RWPE2 (cell line): ENCODE results near the gene RNF151.
A peak's percentile ranks its signal among the peaks of the same experiment; 100 is the strongest.

Experiments
- ATAC-seq: fragments of 200-7000 bp; cut with Tn5 transposase; 3 replicates; pipeline ENCODE4 v1.9.1; 2021; ENCODE audit warnings: low read depth
- DNase-seq: peaks from one replicate; pipeline ENCODE4 v3.0.0-alpha.2; 2020; ENCODE audit warnings: low spot score
- H3K27ac ChIP-seq: fragments of 450-650 bp; 2 replicates; pipeline ENCODE4 v1.5.1; 2017; ENCODE audit warnings: mild to moderate bottlenecking; ENCODE audit not compliant: poor library complexity, severe bottlenecking
- H3K27me3 ChIP-seq: fragments of 250-450 bp; sonication (Bioruptor Pico); 2 replicates; pipeline ENCODE4 v1.5.1; 2021; ENCODE audit warnings: mild to moderate bottlenecking, moderate library complexity; ENCODE audit not compliant: insufficient read depth, poor library complexity, severe bottlenecking
- H3K36me3 ChIP-seq: fragments of 250-450 bp; sonication (Bioruptor Pico); 2 replicates; pipeline ENCODE4 v1.5.1; 2020; ENCODE audit warnings: low read depth, mild to moderate bottlenecking, moderate library complexity
- H3K4me1 ChIP-seq: fragments of 250-450 bp; sonication (Bioruptor Pico); 2 replicates; pipeline ENCODE4 v1.5.1; 2021; ENCODE audit warnings: mild to moderate bottlenecking, moderate library complexity; ENCODE audit not compliant: insufficient read depth, poor library complexity, severe bottlenecking
- H3K4me3 ChIP-seq: fragments of 250-450 bp; sonication (Bioruptor Pico); 2 replicates; pipeline ENCODE4 v1.5.1; 2021; ENCODE audit warnings: mild to moderate bottlenecking, moderate library complexity; ENCODE audit not compliant: severe bottlenecking
- H3K9me3 ChIP-seq: fragments of 250-450 bp; sonication (Bioruptor Pico); 2 replicates; pipeline ENCODE4 v1.5.1; 2021; ENCODE audit warnings: mild to moderate bottlenecking, moderate library complexity; ENCODE audit not compliant: severe bottlenecking
- CTCF ChIP-seq: fragments of 450-650 bp; IDR thresholded peaks from one replicate; pipeline ENCODE4 v1.5.1; 2017; ENCODE audit warnings: mild to moderate bottlenecking, moderate library complexity; ENCODE audit not compliant: poor library complexity, severe bottlenecking

Gene RNF151

GRCh38 chr16:1990101-1990350 is 23.4 kb downstream of the RNF151 start:
- H3K27me3 ChIP-seq = peaks cover 5% of the 10 kb centered on the region
- no peak for ATAC-seq
- peaks cover 6% of the 10 kb centered on the region for H3K4me1 ChIP-seq
- DNase-seq = no peak
- peak overlapping the region; percentile 48 for H3K4me3 ChIP-seq
- no peaks in the 10 kb centered on the region for H3K9me3 ChIP-seq
- peaks cover 17% of the 10 kb centered on the region for H3K36me3 ChIP-seq
- TF ChIP-seq CTCF = no peak
- no peak overlapping the region for H3K27ac ChIP-seq

- Histone ChIP-seq H3K4me3 (peak overlapping the region; percentile 48), H3K27ac (no peak overlapping the region), H3K36me3 (peaks cover 12% of the 10 kb centered on the region), H3K4me1 (peaks cover 2% of the 10 kb centered on the region), H3K9me3 (no peaks in the 10 kb centered on the region), H3K27me3 (peaks cover 5% of the 10 kb centered on the region)
- no peak for ATAC-seq
- no peak for DNase-seq
- TF ChIP-seq CTCF = no peak
Observed at GRCh38 chr16:1990351-1991134, 23.9 kb downstream of the RNF151 start.

GRCh38 chr16:1991135-1991551 is 24.5 kb downstream of the RNF151 start:
- Histone ChIP-seq H3K9me3 (no peaks in the 10 kb centered on the region), H3K27me3 (peaks cover 5% of the 10 kb centered on the region), H3K4me3 (no peak overlapping the region), H3K4me1 (peaks cover 2% of the 10 kb centered on the region), H3K36me3 (peaks cover 6% of the 10 kb centered on the region), H3K27ac (no peak overlapping the region)
- DNase-seq = no peak
- ATAC-seq = no peak
- TF ChIP-seq CTCF = no peak

GRCh38 chr16:1991588-1991947 is 24.9 kb downstream of the RNF151 start:
- no peaks in the 10 kb centered on the region for H3K9me3 ChIP-seq
- no peak overlapping the region for H3K4me3 ChIP-seq
- peaks cover 5% of the 10 kb centered on the region for H3K27me3 ChIP-seq
- no peak overlapping the region for H3K27ac ChIP-seq
- peaks cover 2% of the 10 kb centered on the region for H3K4me1 ChIP-seq
- H3K36me3 ChIP-seq = peaks cover 2% of the 10 kb centered on the region; the same call in 1 of the 2 replicates
- no peak for ATAC-seq
- no peak for DNase-seq
- no peak for TF ChIP-seq CTCF

- no peaks in the 10 kb centered on the region for H3K9me3 ChIP-seq
- peak; percentile 95 for DNase-seq
- ATAC-seq = peak; percentile 55
- TF ChIP-seq CTCF = no peak
- peaks cover 2% of the 10 kb centered on the region for H3K4me1 ChIP-seq
- H3K27ac ChIP-seq = no peak overlapping the region
- H3K4me3 ChIP-seq = no peak overlapping the region
- peaks cover 6% of the 10 kb centered on the region for H3K36me3 ChIP-seq
- H3K27me3 ChIP-seq = peaks cover 5% of the 10 kb centered on the region
Observed at GRCh38 chr16:1991948-1992703, 25.5 kb downstream of the RNF151 start.
